ENCODE data around the gene TMEM108.

TMEM108 gene

DNA sequence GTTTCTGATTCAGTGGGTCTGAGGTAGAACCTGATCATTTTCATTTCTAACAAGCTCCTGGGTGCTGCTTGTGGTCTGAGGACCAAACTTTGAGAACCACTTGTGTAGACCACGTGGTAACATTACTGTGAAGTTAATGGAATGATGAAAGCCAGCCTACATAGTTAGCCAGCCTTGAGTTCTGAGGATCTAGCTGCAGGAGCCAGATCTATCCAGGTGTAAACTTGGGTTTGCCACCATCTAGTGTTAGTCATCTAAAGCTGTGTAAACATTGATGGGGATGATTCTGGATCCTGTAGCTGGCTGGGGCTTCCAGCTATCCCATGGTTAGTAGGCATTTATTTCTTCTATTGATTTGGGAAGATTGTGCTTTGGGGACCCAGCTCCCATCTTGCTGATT is 170.0 kb downstream of the TMEM108 start:
- CTCF ChIA-PET: no interaction called here
- POLR2A ChIA-PET: no interaction called here

DNA sequence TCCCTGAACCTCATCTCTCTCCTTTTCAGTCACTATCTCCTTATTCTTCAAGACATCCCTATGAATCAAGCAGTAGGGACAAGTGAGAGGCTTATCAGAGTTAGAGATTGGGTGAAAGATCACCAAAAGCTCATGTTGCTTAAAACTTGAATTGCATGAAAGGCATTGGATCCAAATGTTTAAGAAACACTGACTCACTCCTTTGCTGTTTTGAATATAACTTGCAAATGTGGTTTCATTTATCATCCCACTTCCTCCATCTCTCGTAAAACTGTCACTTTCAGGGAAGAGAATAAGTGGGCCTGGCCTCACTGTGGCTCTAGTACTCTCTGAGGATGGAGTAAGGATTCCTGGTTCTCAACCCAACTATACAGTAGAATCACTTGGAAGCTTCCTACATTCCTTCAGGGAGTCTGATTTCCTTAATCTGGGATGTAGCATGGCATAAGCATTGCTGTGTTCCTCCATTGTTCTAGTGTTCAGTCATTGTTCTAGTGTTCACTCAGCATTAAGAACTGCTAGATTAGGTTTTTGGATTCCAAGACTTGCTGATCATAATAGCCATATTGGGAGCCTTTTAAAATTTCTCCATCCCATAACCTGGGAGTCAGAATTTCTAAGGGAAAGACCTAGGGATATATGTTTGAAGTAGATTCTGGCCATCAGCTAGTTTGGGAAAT is 171.8 kb downstream of the TMEM108 start:
- no peak for DNase-seq (ENCODE audit: extremely low spot score)
- POLR2A ChIA-PET: no interaction called here
- CTCF ChIA-PET: no interaction called here
- no peak for TF ChIP-seq FOXA1 (IDR thresholded peaks at IDR 0.05)
- no peak for TF ChIP-seq SUZ12 (IDR thresholded peaks at IDR 0.05)
- TF ChIP-seq, protein P1, sequence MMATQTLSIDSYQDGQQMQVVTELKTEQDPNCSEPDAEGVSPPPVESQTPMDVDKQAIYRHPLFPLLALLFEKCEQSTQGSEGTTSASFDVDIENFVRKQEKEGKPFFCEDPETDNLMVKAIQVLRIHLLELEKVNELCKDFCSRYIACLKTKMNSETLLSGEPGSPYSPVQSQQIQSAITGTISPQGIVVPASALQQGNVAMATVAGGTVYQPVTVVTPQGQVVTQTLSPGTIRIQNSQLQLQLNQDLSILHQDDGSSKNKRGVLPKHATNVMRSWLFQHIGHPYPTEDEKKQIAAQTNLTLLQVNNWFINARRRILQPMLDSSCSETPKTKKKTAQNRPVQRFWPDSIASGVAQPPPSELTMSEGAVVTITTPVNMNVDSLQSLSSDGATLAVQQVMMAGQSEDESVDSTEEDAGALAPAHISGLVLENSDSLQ (IDR thresholded peaks at IDR 0.05): peak; percentile 62

More for the DNA sequence above, 170.0 kb downstream of the TMEM108 start:
- no peak for DNase-seq (ENCODE audit: extremely low spot score)
- no peak for TF ChIP-seq FOXK2 (IDR thresholded peaks at IDR 0.05)
- TF ChIP-seq SP1 (IDR thresholded peaks at IDR 0.05): no peak
- no peak for TF ChIP-seq ARNT (IDR thresholded peaks at IDR 0.05)
- no peak for TF ChIP-seq LEF1 (IDR thresholded peaks at IDR 0.05; ENCODE audit: borderline replicate concordance)
- no peak for TF ChIP-seq FOXA1 (IDR thresholded peaks at IDR 0.05)
- no peak for TF ChIP-seq FOXM1 (IDR thresholded peaks at IDR 0.05; ENCODE audit: borderline replicate concordance)

- DNase-seq (ENCODE audit: extremely low spot score): no peak
- TF ChIP-seq ELF4 (IDR thresholded peaks at IDR 0.05) (no peak), NFRKB (IDR thresholded peaks at IDR 0.05) (no peak), FOXM1 (IDR thresholded peaks at IDR 0.05; ENCODE audit: borderline replicate concordance) (no peak), FOXA1 (IDR thresholded peaks at IDR 0.05) (no peak), LEF1 (IDR thresholded peaks at IDR 0.05; ENCODE audit: borderline replicate concordance) (no peak)
- ChIA-PET CTCF (no interaction called here), POLR2A (no interaction called here)
Measured at GRCh38 chr3:133210656-133211055, 172.5 kb downstream of the TMEM108 start.

- no peak for DNase-seq (ENCODE audit: extremely low spot score)
- ChIA-PET POLR2A (no interaction called here), CTCF (no interaction called here)
- TF ChIP-seq ELF4 (IDR thresholded peaks at IDR 0.05) (no peak), CTBP1 (IDR thresholded peaks at IDR 0.05; ENCODE audit: borderline replicate concordance) (no peak), LEF1 (IDR thresholded peaks at IDR 0.05; ENCODE audit: borderline replicate concordance) (no peak), SUZ12 (IDR thresholded peaks at IDR 0.05) (no peak), NFRKB (IDR thresholded peaks at IDR 0.05) (no peak), ARNT (IDR thresholded peaks at IDR 0.05) (no peak), FOXA1 (IDR thresholded peaks at IDR 0.05) (no peak), L3MBTL2 (conservative IDR thresholded peaks at IDR 0.05) (no peak), HDGF (IDR thresholded peaks at IDR 0.05; ENCODE audit: borderline replicate concordance) (no peak), FOXK2 (IDR thresholded peaks at IDR 0.05) (no peak)
- TF ChIP-seq, protein P1 (IDR thresholded peaks at IDR 0.05): no peak
Measured at GRCh38 chr3:133211449-133211848, 173.3 kb downstream of the TMEM108 start.

GRCh38 chr3:133211856-133212255 is 173.7 kb downstream of the TMEM108 start:
- POLR2A ChIA-PET: no interaction called here
- no peak for TF ChIP-seq FOXM1 (IDR thresholded peaks at IDR 0.05; ENCODE audit: borderline replicate concordance)
- no peak for TF ChIP-seq ARNT (IDR thresholded peaks at IDR 0.05)
- TF ChIP-seq NFRKB (IDR thresholded peaks at IDR 0.05): no peak
- TF ChIP-seq SUZ12 (IDR thresholded peaks at IDR 0.05): no peak
- TF ChIP-seq, protein P1 (IDR thresholded peaks at IDR 0.05): no peak
- TF ChIP-seq LEF1 (IDR thresholded peaks at IDR 0.05; ENCODE audit: borderline replicate concordance): no peak
- no peak for TF ChIP-seq FOXA1 (IDR thresholded peaks at IDR 0.05)
- no peak for TF ChIP-seq SP1 (IDR thresholded peaks at IDR 0.05)
- TF ChIP-seq TARDBP (IDR thresholded peaks at IDR 0.05): no peak
- no peak for TF ChIP-seq FOXK2 (IDR thresholded peaks at IDR 0.05)
- no peak for TF ChIP-seq CTBP1 (IDR thresholded peaks at IDR 0.05; ENCODE audit: borderline replicate concordance)
- TF ChIP-seq BHLHE40 (IDR thresholded peaks at IDR 0.05; ENCODE audit: borderline replicate concordance): no peak
- no peak for TF ChIP-seq ELF4 (IDR thresholded peaks at IDR 0.05)
- no peak for TF ChIP-seq HDGF (IDR thresholded peaks at IDR 0.05; ENCODE audit: borderline replicate concordance)
- no peak for TF ChIP-seq ZNF384 (IDR thresholded peaks at IDR 0.05)
- TF ChIP-seq L3MBTL2 (conservative IDR thresholded peaks at IDR 0.05): no peak
- CTCF ChIA-PET: no interaction called here
- no peak for DNase-seq (ENCODE audit: extremely low spot score)

DNA sequence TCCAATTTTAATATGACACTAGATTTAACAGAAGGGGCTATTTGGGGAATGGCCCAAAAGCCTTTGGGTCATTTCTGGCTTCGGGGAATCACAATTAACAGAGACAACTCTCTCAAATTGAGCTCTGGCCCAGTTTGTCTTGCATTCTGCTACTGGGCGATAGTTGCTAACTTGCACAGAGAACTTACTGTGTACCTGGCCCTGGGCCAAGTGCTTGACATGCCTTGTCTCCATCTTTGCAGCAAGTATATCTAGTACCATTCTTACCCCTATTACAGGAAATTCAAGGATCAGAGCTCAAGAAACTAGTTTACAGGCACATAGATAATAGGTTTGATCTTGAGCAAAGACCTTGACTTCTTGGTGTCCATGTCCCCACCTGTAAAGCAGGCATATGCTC is 175.7 kb downstream of the TMEM108 start:
- TF ChIP-seq ZNF384 (IDR thresholded peaks at IDR 0.05) (no peak), ELF4 (IDR thresholded peaks at IDR 0.05) (no peak), FOXA1 (IDR thresholded peaks at IDR 0.05) (no peak), NFRKB (IDR thresholded peaks at IDR 0.05) (no peak), BHLHE40 (IDR thresholded peaks at IDR 0.05; ENCODE audit: borderline replicate concordance) (no peak), FOXK2 (IDR thresholded peaks at IDR 0.05) (no peak), LEF1 (IDR thresholded peaks at IDR 0.05; ENCODE audit: borderline replicate concordance) (no peak), SP1 (IDR thresholded peaks at IDR 0.05) (no peak), SUZ12 (IDR thresholded peaks at IDR 0.05) (no peak), CTBP1 (IDR thresholded peaks at IDR 0.05; ENCODE audit: borderline replicate concordance) (no peak), ARNT (IDR thresholded peaks at IDR 0.05) (no peak), FOXM1 (IDR thresholded peaks at IDR 0.05; ENCODE audit: borderline replicate concordance) (no peak), L3MBTL2 (conservative IDR thresholded peaks at IDR 0.05) (no peak), TARDBP (IDR thresholded peaks at IDR 0.05) (no peak)
- CTCF ChIA-PET: no interaction called here
- no peak for DNase-seq (ENCODE audit: extremely low spot score)
- POLR2A ChIA-PET: no interaction called here

DNA sequence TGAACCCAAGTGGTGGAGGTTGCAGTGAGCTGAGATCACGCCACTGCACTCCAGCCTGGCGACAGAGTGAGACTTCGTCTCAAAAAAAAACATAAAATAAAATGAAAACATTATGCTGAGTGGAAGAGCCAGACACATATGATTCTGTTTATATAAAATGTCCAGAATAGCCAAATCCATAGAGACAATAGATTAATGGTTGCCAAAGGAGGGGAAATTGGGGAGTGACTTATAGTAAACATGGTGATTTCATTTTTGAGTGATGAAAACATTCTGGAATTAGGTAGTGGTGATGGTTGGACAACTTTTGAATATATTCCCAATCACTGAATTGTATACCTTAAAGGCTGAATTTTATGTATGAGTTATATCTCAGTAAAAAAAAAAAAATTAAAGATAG is 189.6 kb downstream of the TMEM108 start:
- CTCF ChIA-PET: no interaction called here
- no peak for DNase-seq (ENCODE audit: extremely low spot score)
- POLR2A ChIA-PET: no interaction called here
- no peak for TF ChIP-seq SUZ12 (IDR thresholded peaks at IDR 0.05)
- no peak for TF ChIP-seq CTBP1 (IDR thresholded peaks at IDR 0.05; ENCODE audit: borderline replicate concordance)
- TF ChIP-seq NFRKB (IDR thresholded peaks at IDR 0.05): no peak
- TF ChIP-seq L3MBTL2 (conservative IDR thresholded peaks at IDR 0.05): no peak
- TF ChIP-seq ELF4 (IDR thresholded peaks at IDR 0.05): no peak
- TF ChIP-seq LEF1 (IDR thresholded peaks at IDR 0.05; ENCODE audit: borderline replicate concordance): no peak
- no peak for TF ChIP-seq FOXM1 (IDR thresholded peaks at IDR 0.05; ENCODE audit: borderline replicate concordance)
- TF ChIP-seq SP1 (IDR thresholded peaks at IDR 0.05): no peak
- no peak for TF ChIP-seq ARNT (IDR thresholded peaks at IDR 0.05)
